ENCODE data around the gene ANKRD39. TPM values are rescaled to one million over a fixed set of nuclear protein-coding genes. Genes with fewer than 3 reads are reported as not detected.

Gene ANKRD39
- total and polyA plus RNA-seq, 4 donors, result 4.7 to 22.7 (median 10.7) TPM

DNA sequence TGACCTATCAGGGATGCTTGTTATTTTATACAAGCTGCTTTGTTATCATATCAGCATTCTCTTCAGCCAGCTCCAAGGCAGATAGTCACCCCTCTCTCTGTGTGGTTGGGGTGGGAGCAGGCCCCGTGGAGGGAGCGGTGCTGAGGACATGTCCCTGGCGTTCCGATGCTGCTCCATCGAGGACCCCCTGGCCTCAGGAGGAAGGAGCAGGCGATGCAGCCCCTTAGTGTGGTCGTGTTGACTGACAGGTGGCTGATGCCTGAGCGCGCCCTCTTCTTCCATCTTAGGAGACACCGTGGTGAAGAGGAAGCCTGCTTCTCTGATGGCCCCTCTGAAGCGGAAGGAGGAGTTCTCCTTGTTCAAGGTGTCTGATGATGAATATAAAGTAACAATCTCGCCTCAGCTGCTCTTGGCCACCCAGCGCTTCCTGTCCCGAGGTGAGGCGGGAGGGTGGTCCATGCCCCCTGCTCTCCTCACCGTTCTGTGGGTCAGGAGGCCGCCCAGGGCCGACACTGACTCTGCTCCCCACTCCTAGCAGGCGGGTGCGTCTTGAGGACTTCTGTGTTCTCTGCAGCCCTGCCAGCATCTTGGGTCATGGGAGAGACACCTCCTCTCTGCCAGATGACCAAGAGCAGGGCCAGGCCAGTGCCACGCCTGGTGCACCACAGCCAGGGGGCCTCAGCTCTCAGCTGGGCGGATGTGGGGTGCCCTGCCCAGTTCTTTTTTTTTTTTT is 31.1 kb downstream of the ANKRD39 start:
- Histone ChIP-seq H3K9me3 (ENCODE audit: control insufficient read depth in 4 of 4, low read length in 3 of 4) (no peaks in the 10 kb centered on the region), H3K4me3 (ENCODE audit: low read depth in 1 of 3, low read length in 3 of 3) (no peak overlapping the region), H3K4me1 (ENCODE audit: control insufficient read depth in 4 of 4, insufficient read depth in 4 of 4, low read length in 3 of 4) (peaks cover 4 to 39% (median 31%) of the 10 kb centered on the region in 4 donors), H3K27me3 (ENCODE audit: control insufficient read depth in 4 of 4, insufficient read depth in 4 of 4, low read length in 3 of 4) (no peaks in the 10 kb centered on the region), H3K9ac (ENCODE audit: low read depth in 1 of 2, low read length in 2 of 2) (no peak overlapping the region), H3K27ac (ENCODE audit: low read depth in 1 of 2, low read length in 2 of 2) (no peak overlapping the region), H3K36me3 (ENCODE audit: control insufficient read depth in 4 of 4, insufficient read depth in 3 of 4, low read depth in 1 of 4, low read length in 3 of 4) (peaks cover 19 to 43% (median 31%) of the 10 kb centered on the region in 4 donors)
- TF ChIP-seq TAF1 (conservative IDR thresholded peaks at IDR 0.05), result no peak
- no peak for DNase-seq (ENCODE audit: low spot score)
- WGBS, result 95% methylated on average over 22 of the region's 22 CpGs

DNA sequence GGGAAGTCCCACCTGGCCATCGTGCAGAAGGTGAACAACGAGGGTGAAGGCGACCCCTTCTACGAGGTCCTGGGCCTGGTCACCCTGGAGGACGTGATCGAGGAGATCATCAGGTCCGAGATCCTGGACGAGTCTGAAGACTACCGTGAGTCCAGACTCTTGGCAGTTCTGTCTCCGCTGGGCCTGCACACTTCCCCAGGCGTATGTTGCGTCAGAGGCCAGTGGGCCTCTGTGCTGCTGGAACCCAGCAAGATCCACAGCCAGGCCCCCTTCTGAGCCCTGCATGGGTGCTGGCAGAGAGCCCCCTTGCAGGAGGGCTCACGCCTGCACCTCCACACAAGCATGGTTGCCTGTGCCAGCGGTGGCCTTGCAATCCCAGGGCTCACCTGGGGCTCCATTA is 32.8 kb downstream of the ANKRD39 start:
- Histone ChIP-seq H3K9me3 (ENCODE audit: control insufficient read depth in 4 of 4, low read length in 3 of 4) (no peaks in the 10 kb centered on the region), H3K4me1 (ENCODE audit: control insufficient read depth in 4 of 4, insufficient read depth in 4 of 4, low read length in 3 of 4) (peaks cover 10 to 39% (median 31%) of the 10 kb centered on the region in 4 donors), H3K4me3 (ENCODE audit: low read depth in 1 of 3, low read length in 3 of 3) (no peak overlapping the region), H3K36me3 (ENCODE audit: control insufficient read depth in 4 of 4, insufficient read depth in 3 of 4, low read depth in 1 of 4, low read length in 3 of 4) (peaks cover 19 to 40% (median 30%) of the 10 kb centered on the region in 4 donors), H3K27ac (ENCODE audit: low read depth in 1 of 2, low read length in 2 of 2) (no peak overlapping the region), H3K27me3 (ENCODE audit: control insufficient read depth in 4 of 4, insufficient read depth in 4 of 4, low read length in 3 of 4) (no peaks in the 10 kb centered on the region), H3K9ac (ENCODE audit: low read depth in 1 of 2, low read length in 2 of 2) (no peak overlapping the region)
- TF ChIP-seq YY1 (IDR thresholded peaks at IDR 0.05), result no peak
- TF ChIP-seq, protein P1, sequence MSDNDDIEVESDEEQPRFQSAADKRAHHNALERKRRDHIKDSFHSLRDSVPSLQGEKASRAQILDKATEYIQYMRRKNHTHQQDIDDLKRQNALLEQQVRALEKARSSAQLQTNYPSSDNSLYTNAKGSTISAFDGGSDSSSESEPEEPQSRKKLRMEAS (IDR thresholded peaks at IDR 0.05), result no peak
- no peak for DNase-seq (ENCODE audit: low spot score)
- WGBS, result 95% methylated on average over 14 of the region's 14 CpGs

- 72% methylated on average over 6 of the region's 6 CpGs for WGBS
- Histone ChIP-seq H3K4me1 (ENCODE audit: control insufficient read depth in 4 of 4, insufficient read depth in 4 of 4, low read length in 3 of 4) (peaks cover 16 to 42% (median 34%) of the 10 kb centered on the region in 4 donors), H3K36me3 (ENCODE audit: control insufficient read depth in 4 of 4, insufficient read depth in 3 of 4, low read depth in 1 of 4, low read length in 3 of 4) (peaks cover 19 to 35% (median 27%) of the 10 kb centered on the region in 4 donors), H3K9me3 (ENCODE audit: control insufficient read depth in 4 of 4, low read length in 3 of 4) (no peaks in the 10 kb centered on the region), H3K9ac (ENCODE audit: low read depth in 1 of 2, low read length in 2 of 2) (no peak overlapping the region), H3K27ac (ENCODE audit: low read depth in 1 of 2, low read length in 2 of 2) (no peak overlapping the region), H3K4me3 (ENCODE audit: low read depth in 1 of 3, low read length in 3 of 3) (no peak overlapping the region), H3K27me3 (ENCODE audit: control insufficient read depth in 4 of 4, insufficient read depth in 4 of 4, low read length in 3 of 4) (no peaks in the 10 kb centered on the region)
- no peak for DNase-seq (ENCODE audit: low spot score)
- TF ChIP-seq, protein P1 (IDR thresholded peaks at IDR 0.05), result no peak
- TF ChIP-seq, protein P2, sequence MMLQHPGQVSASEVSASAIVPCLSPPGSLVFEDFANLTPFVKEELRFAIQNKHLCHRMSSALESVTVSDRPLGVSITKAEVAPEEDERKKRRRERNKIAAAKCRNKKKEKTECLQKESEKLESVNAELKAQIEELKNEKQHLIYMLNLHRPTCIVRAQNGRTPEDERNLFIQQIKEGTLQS (IDR thresholded peaks at IDR 0.05), result no peak
- TF ChIP-seq ZBTB33 (IDR thresholded peaks at IDR 0.05) (no peak), SP1 (IDR thresholded peaks at IDR 0.05) (no peak), TAF1 (conservative IDR thresholded peaks at IDR 0.05) (no peak), HNF4G (IDR thresholded peaks at IDR 0.05) (no peak), CTCF (IDR thresholded peaks at IDR 0.05; ENCODE audit: low read depth, low read length, missing input control) (no peak), FOXA2 (IDR thresholded peaks at IDR 0.05) (no peak), RXRA (IDR thresholded peaks at IDR 0.05) (no peak)
- TF ChIP-seq, protein P3, sequence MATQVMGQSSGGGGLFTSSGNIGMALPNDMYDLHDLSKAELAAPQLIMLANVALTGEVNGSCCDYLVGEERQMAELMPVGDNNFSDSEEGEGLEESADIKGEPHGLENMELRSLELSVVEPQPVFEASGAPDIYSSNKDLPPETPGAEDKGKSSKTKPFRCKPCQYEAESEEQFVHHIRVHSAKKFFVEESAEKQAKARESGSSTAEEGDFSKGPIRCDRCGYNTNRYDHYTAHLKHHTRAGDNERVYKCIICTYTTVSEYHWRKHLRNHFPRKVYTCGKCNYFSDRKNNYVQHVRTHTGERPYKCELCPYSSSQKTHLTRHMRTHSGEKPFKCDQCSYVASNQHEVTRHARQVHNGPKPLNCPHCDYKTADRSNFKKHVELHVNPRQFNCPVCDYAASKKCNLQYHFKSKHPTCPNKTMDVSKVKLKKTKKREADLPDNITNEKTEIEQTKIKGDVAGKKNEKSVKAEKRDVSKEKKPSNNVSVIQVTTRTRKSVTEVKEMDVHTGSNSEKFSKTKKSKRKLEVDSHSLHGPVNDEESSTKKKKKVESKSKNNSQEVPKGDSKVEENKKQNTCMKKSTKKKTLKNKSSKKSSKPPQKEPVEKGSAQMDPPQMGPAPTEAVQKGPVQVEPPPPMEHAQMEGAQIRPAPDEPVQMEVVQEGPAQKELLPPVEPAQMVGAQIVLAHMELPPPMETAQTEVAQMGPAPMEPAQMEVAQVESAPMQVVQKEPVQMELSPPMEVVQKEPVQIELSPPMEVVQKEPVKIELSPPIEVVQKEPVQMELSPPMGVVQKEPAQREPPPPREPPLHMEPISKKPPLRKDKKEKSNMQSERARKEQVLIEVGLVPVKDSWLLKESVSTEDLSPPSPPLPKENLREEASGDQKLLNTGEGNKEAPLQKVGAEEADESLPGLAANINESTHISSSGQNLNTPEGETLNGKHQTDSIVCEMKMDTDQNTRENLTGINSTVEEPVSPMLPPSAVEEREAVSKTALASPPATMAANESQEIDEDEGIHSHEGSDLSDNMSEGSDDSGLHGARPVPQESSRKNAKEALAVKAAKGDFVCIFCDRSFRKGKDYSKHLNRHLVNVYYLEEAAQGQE (IDR thresholded peaks at IDR 0.05), result no peak
Measured at GRCh38 chr2:96824079-96824870, 33.5 kb downstream of the ANKRD39 start.
